ENCODE measurements around the gene C17orf50. TPM values are rescaled to one million over a fixed set of nuclear protein-coding genes. Genes with fewer than 3 reads are reported as not detected.
"Not testable (repeated sequence)": the region's sequence is repeated elsewhere in the genome, so short reads cannot be mapped to it uniquely, and the experiment has no call there.

Gene C17orf50
- total RNA-seq, 1 experiment from 2014 or later, result not detected

DNA sequence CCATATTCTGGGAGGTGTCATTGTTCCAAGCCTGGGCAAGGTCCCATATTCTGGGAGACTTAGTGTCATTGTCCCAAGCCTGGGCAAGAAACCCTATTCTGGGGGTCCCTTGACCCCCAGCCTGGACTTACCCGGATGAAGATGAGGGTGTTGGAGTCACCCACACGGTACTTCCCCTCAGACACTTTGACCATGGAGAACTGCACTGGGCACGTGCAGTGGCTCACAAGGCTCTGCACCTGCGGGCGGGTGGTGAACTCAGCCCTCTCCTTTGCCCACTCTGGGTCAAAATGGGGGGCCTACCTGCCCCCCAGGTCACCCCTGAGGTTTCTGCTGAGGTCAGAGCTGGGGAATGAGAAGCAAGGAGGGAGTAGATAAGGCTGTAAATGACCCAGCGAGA lies 11.7 kb upstream of the C17orf50 start:
- ChIA-PET POLR2A (ENCODE audit: unreplicated experiment) (no interaction called here), CTCF (no interaction called here)
- DNase-seq, result no peak
- no peaks in the 10 kb centered on the region for H3K36me3 ChIP-seq (ENCODE audit: low read depth)
- H2AFZ ChIP-seq, result no peak overlapping the region
- H3K4me2 ChIP-seq, result no peak overlapping the region
- BruUV-seq (replicated peaks), result no TSS peak
- no peaks in the 10 kb centered on the region for H4K20me1 ChIP-seq (ENCODE audit: insufficient read depth)
- H3K79me2 ChIP-seq (ENCODE audit: low read depth), result no peaks in the 10 kb centered on the region
- H3K9me3 ChIP-seq (ENCODE audit: insufficient read depth, low read depth), result no peaks in the 10 kb centered on the region
- H3K27ac ChIP-seq, result no peak overlapping the region
- H3K4me1 ChIP-seq (replicated peaks; ENCODE audit: insufficient read depth), result no peaks in the 10 kb centered on the region
- peaks cover 30% of the 10 kb centered on the region for H3K27me3 ChIP-seq (ENCODE audit: insufficient read depth, low read depth)
- intact Hi-C loops (cut with micrococcal nuclease; ENCODE audit: unreplicated experiment), result loop anchor here (5.0 to 10.0 kb wide), 4 partner anchors 192 to 614 kb away; partner anchors contain the start of gene SLFN12L
- TF ChIP-seq EZH2 (IDR thresholded peaks at IDR 0.05; ENCODE audit: low read depth), result no peak
- TF ChIP-seq, protein P1, sequence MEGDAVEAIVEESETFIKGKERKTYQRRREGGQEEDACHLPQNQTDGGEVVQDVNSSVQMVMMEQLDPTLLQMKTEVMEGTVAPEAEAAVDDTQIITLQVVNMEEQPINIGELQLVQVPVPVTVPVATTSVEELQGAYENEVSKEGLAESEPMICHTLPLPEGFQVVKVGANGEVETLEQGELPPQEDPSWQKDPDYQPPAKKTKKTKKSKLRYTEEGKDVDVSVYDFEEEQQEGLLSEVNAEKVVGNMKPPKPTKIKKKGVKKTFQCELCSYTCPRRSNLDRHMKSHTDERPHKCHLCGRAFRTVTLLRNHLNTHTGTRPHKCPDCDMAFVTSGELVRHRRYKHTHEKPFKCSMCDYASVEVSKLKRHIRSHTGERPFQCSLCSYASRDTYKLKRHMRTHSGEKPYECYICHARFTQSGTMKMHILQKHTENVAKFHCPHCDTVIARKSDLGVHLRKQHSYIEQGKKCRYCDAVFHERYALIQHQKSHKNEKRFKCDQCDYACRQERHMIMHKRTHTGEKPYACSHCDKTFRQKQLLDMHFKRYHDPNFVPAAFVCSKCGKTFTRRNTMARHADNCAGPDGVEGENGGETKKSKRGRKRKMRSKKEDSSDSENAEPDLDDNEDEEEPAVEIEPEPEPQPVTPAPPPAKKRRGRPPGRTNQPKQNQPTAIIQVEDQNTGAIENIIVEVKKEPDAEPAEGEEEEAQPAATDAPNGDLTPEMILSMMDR (conservative IDR thresholded peaks at IDR 0.05), result no peak
- H3F3A ChIP-seq (ENCODE audit: insufficient read depth, low read depth), result no peaks in the 10 kb centered on the region
- H3K9me2 ChIP-seq (ENCODE audit: insufficient read depth), result no peaks in the 10 kb centered on the region
- H3K4me3 ChIP-seq, result no peak overlapping the region

GRCh38 chr17:35749560-35750412 lies 10.9 kb upstream of the C17orf50 start:
- BruUV-seq (replicated peaks), result no TSS peak
- intact Hi-C loops (cut with micrococcal nuclease; ENCODE audit: unreplicated experiment), result loop anchor here (5.0 to 10.0 kb wide), 4 partner anchors 192 to 615 kb away; partner anchors contain the start of gene SLFN12L
- DNase-seq, result no peak
- H4K20me1 ChIP-seq (ENCODE audit: insufficient read depth), result no peaks in the 10 kb centered on the region
- CTCF ChIA-PET, result no interaction called here
- H3K9me3 ChIP-seq (ENCODE audit: insufficient read depth, low read depth), result no peaks in the 10 kb centered on the region
- H3K27ac ChIP-seq, result no peak overlapping the region
- H3K79me2 ChIP-seq (ENCODE audit: low read depth), result no peaks in the 10 kb centered on the region
- POLR2A ChIA-PET (ENCODE audit: unreplicated experiment), result interaction anchor here (0.5 kb wide), 1 partner anchor 91 kb away, joined by 10 read pairs; no protein-coding TSS in a partner anchor
- H3K9me2 ChIP-seq (ENCODE audit: insufficient read depth), result no peaks in the 10 kb centered on the region
- no peaks in the 10 kb centered on the region for H3F3A ChIP-seq (ENCODE audit: insufficient read depth, low read depth)
- no peak overlapping the region for H3K4me3 ChIP-seq
- peaks cover 22% of the 10 kb centered on the region for H3K27me3 ChIP-seq (ENCODE audit: insufficient read depth, low read depth)
- no peaks in the 10 kb centered on the region for H3K4me1 ChIP-seq (replicated peaks; ENCODE audit: insufficient read depth)
- no peak overlapping the region for H3K4me2 ChIP-seq
- no peak overlapping the region for H2AFZ ChIP-seq
- TF ChIP-seq, protein P1 (conservative IDR thresholded peaks at IDR 0.05), result no peak
- no peak for TF ChIP-seq EZH2 (IDR thresholded peaks at IDR 0.05; ENCODE audit: low read depth)
- H3K36me3 ChIP-seq (ENCODE audit: low read depth), result no peaks in the 10 kb centered on the region

DNA sequence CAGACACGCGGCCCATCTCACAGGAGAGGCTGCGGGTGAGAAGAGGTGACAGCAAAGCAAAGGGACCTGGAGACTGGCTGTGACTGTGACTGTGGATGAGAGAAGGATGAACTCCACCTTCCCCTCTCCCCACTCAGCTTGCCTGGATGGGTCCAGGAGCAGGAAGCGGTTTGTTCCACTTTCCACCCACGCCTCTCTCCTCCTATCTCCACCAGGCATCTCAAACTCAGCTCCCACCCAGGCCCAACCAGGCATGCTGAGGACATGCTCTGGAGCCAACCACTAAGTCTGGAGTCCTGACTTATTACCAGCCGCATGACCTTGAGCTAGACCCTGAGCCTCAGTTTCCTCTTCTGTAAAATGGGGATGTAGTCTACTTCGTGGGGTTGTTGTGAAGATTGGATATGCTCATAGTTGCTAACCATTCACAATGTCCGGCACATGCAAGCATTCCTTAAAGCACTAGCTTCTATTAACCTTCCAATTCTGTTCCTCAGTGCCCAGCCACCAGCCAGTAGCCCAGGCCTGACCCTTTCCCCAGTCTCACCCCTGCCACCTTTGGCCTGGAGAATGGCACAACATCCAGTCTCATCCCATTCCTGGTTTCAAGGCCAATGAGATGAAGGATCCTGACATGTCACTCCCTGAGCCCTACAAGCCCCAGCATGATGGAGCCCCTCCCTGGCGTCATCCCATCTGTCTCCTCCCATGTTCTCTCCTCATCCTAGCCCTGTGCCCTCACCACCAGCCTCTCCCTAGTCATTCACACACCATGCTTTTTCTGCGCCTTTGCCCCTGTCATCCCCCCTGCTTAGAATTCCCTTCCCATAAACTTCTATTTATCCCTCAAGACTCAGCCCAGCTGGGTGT lies 9.9 kb upstream of the C17orf50 start:
- no TSS peak for BruUV-seq (replicated peaks)
- H3F3A ChIP-seq (ENCODE audit: insufficient read depth, low read depth), result no peaks in the 10 kb centered on the region
- no peaks in the 10 kb centered on the region for H3K9me2 ChIP-seq (ENCODE audit: insufficient read depth)
- no peaks in the 10 kb centered on the region for H3K79me2 ChIP-seq (ENCODE audit: low read depth)
- H3K27ac ChIP-seq, result no peak overlapping the region
- H3K4me2 ChIP-seq, result no peak overlapping the region
- no peak for TF ChIP-seq EZH2 (IDR thresholded peaks at IDR 0.05; ENCODE audit: low read depth)
- TF ChIP-seq, protein P1 (conservative IDR thresholded peaks at IDR 0.05), result no peak
- no peak overlapping the region for H3K4me3 ChIP-seq
- intact Hi-C loops (cut with micrococcal nuclease; ENCODE audit: unreplicated experiment), result no loop called here
- H3K4me1 ChIP-seq (replicated peaks; ENCODE audit: insufficient read depth), result no peaks in the 10 kb centered on the region
- no peaks in the 10 kb centered on the region for H3K36me3 ChIP-seq (ENCODE audit: low read depth)
- H3K27me3 ChIP-seq (ENCODE audit: insufficient read depth, low read depth), result peaks cover 13% of the 10 kb centered on the region
- no peak overlapping the region for H2AFZ ChIP-seq
- no peaks in the 10 kb centered on the region for H4K20me1 ChIP-seq (ENCODE audit: insufficient read depth)
- no peaks in the 10 kb centered on the region for H3K9me3 ChIP-seq (ENCODE audit: insufficient read depth, low read depth)
- POLR2A ChIA-PET (ENCODE audit: unreplicated experiment), result interaction anchor here (0.9 kb wide), 1 partner anchor 789 kb away, joined by 17 read pairs; no protein-coding TSS in a partner anchor
- no peak for DNase-seq
- CTCF ChIA-PET, result no interaction called here

DNA sequence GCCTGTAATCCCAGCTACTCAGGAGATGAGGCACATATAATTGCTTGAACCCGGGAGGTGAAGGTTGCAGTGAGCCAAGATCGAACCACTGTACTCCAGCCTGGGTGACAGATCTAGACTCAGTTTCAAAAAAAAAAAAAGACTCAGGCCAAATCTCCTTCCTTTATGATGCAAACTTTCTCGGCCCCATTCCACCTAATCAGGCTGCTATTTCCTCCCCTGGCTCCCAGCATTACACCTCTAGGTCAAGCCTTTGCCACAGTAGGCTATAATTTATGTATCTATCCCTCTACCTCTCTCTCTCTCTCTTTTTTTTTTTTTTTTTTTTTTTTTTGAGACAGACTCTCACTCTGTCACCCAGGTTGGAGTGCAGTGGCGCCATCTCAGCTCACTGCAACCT lies 9.1 kb upstream of the C17orf50 start:
- intact Hi-C loops (cut with micrococcal nuclease; ENCODE audit: unreplicated experiment); CTCF ChIA-PET; H2AFZ ChIP-seq; H4K20me1 ChIP-seq (ENCODE audit: insufficient read depth); H3F3A ChIP-seq (ENCODE audit: insufficient read depth, low read depth); DNase-seq; BruUV-seq (replicated peaks); H3K9me3 ChIP-seq (ENCODE audit: insufficient read depth, low read depth); H3K4me3 ChIP-seq; H3K4me2 ChIP-seq; H3K79me2 ChIP-seq (ENCODE audit: low read depth); H3K27ac ChIP-seq; H3K4me1 ChIP-seq (replicated peaks; ENCODE audit: insufficient read depth); H3K27me3 ChIP-seq (ENCODE audit: insufficient read depth, low read depth); H3K9me2 ChIP-seq (ENCODE audit: insufficient read depth); H3K36me3 ChIP-seq (ENCODE audit: low read depth): not testable (repeated sequence)
- POLR2A ChIA-PET (ENCODE audit: unreplicated experiment), result interaction anchor here (0.9 kb wide), 1 partner anchor 788 kb away, joined by 17 read pairs; no protein-coding TSS in a partner anchor
